ENCODE results near the gene IKZF5.

GRCh38 chr10:122995936-122996335 is 12.7 kb downstream of the IKZF5 start:
- TF ChIP-seq POLR2A (IDR thresholded peaks at IDR 0.05) = no peak
- TF ChIP-seq CTCF (IDR thresholded peaks at IDR 0.05) = no peak
